ENCODE data around the gene UBE2D1. TPM values are rescaled to one million over a fixed set of nuclear protein-coding genes. Genes with fewer than 3 reads are reported as not detected.

The UBE2D1 gene
- total RNA-seq, 6 experiments from 2014 or later, result 3.1 to 11.9 (median 6.6) TPM

DNA sequence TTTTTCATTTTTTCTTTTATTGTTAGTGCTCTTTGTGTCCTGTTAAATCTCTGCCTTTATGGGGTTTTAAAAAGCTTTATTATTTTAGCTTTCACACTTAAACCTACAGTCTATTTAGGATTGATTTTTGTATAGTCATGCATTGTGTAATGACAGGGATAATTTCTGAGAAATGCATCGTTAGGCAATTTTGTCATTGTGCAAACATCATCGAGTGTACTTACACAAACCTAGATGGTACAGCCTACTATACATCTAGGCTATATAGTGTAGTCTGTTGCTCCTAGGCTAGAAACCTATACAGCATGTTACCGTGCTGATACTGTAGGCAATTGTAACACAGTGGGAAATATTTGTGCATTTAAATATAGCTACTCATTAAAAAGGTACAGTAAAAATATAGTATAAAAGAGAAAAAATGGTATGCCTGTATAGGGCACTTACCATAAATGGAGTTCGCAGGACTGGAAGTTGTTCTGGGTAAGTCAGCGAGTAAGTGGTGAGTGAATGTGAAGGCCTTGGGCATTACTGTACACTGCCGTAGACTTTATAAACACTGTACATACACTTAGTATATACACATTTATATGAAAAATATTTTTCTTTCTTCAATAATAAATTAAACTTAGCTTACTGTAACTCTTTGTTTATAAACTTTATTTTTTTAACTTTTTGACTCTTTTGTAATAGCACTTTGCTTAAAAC lies 16.0 kb downstream of the UBE2D1 start:
- Histone ChIP-seq H3K4me1 (peaks cover 0 to 16% (median 1%) of the 10 kb centered on the region in 4 donors), H3K36me3 (no peaks in the 10 kb centered on the region), H3K27ac (no peak overlapping the region), H3K9me3 (no peaks in the 10 kb centered on the region), H3K27me3 (no peaks in the 10 kb centered on the region), H3K4me3 (no peak overlapping the region)
- 62% methylated on average over 6 of the region's 6 CpGs for WGBS (ENCODE audit: insufficient coverage, low coverage, low lambda C conversion rate, missing lambda C conversion rate)
- ATAC-seq (peak in 3 of 4 donors; percentile 44 to 75 (median 56)), DNase-seq (no peak)
- TF ChIP-seq, protein P1, sequence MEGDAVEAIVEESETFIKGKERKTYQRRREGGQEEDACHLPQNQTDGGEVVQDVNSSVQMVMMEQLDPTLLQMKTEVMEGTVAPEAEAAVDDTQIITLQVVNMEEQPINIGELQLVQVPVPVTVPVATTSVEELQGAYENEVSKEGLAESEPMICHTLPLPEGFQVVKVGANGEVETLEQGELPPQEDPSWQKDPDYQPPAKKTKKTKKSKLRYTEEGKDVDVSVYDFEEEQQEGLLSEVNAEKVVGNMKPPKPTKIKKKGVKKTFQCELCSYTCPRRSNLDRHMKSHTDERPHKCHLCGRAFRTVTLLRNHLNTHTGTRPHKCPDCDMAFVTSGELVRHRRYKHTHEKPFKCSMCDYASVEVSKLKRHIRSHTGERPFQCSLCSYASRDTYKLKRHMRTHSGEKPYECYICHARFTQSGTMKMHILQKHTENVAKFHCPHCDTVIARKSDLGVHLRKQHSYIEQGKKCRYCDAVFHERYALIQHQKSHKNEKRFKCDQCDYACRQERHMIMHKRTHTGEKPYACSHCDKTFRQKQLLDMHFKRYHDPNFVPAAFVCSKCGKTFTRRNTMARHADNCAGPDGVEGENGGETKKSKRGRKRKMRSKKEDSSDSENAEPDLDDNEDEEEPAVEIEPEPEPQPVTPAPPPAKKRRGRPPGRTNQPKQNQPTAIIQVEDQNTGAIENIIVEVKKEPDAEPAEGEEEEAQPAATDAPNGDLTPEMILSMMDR (IDR thresholded peaks at IDR 0.05), result no peak
- TF ChIP-seq POLR2A (IDR thresholded peaks at IDR 0.05), result no peak
- intact Hi-C loops (cut with DNase I), result no loop called here

DNA sequence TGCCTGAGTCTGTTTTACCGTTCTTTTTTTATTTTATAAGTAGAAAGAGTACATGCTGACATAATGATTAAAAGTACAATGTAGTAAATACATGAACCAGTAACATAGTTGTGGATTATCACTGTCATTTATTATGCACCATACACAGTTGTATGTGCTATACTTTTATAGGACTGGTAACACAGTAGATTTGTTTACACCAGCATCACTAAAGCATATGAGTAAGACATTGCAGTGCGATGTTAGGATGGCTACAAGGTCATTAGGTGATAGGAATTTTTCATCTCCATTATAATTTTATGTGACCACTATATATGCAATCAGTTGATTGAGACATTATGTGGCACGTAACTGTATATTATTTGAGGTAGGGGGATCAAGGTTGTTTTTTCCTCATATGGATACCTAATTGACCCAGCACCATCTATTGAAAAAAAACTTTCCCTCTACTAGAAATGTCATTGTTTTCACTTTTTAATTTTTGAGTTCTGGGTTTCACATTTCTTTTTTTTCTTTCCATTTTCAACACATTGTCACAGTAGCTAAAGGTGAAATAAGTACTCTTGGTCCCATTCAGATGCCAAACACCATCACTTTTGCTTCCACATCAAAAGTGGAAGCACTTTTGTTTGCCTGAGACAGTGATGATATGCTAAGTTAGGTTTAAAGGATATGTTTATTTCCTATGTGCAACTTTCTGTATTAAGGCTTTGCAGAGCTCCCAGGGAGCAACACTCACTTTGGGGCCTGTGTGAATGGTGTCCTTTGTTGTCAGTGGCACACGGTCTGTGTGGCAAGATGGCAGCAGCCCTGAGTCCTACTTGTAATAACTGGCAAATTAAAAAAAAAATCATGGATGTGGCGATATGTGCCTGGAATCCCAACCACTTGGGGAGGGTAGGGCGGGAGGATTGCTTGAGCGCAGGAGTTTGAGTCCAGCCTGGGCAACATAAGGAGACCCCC lies 17.1 kb downstream of the UBE2D1 start:
- H3K4me1 ChIP-seq, result peaks cover 0 to 16% (median 1%) of the 10 kb centered on the region in 4 donors
- H3K27ac ChIP-seq, result no peak overlapping the region
- WGBS (ENCODE audit: insufficient coverage, low coverage, low lambda C conversion rate, missing lambda C conversion rate), result 92% methylated on average over 7 of the region's 7 CpGs

DNA sequence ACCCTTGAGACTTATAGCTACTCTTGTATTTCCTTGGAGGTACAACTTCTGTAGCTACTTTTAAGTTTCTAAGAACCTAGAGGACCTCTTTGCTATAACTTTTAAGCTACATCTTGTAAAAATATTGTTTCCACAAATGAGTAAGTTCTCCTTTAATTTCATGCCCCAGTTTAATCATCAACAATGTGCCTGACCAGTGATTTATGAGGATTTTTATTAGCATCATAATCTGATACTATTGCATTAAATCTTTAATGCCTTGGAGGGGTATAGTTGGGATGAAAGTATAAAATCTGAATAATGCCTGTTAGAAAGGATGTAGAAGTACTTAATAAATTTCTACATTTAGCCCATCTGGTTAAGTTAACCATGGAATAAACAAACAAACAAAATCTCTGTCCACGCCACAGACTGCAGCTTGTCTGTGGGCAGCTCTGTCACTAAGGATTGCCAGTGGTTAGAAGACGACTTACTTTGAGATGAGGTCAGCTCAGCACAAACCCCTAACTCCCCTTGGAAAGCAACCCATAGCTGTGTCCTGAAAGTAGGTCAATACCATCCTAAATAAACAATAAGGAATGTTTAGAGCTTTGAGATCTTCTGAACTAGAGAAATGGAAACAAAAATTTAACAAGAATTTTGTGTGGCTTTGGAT lies 18.3 kb downstream of the UBE2D1 start:
- Histone ChIP-seq H3K27me3 (no peaks in the 10 kb centered on the region), H3K36me3 (no peaks in the 10 kb centered on the region), H3K4me3 (no peak overlapping the region), H3K9me3 (no peaks in the 10 kb centered on the region), H3K4me1 (peaks cover 0 to 16% (median 1%) of the 10 kb centered on the region in 4 donors), H3K27ac (no peak overlapping the region)
- intact Hi-C loops (cut with DNase I), result no loop called here
- 27% methylated on average over 2 of the region's 2 CpGs for WGBS (ENCODE audit: insufficient coverage, low coverage, low lambda C conversion rate, missing lambda C conversion rate)
- no peak for DNase-seq
- ATAC-seq, result no peak
- TF ChIP-seq, protein P1 (IDR thresholded peaks at IDR 0.05), result no peak
- TF ChIP-seq POLR2A (IDR thresholded peaks at IDR 0.05), result no peak

More for the DNA sequence above, 17.1 kb downstream of the UBE2D1 start:
- no peak for ATAC-seq
- no peaks in the 10 kb centered on the region for H3K27me3 ChIP-seq
- H3K36me3 ChIP-seq, result no peaks in the 10 kb centered on the region
- intact Hi-C loops (cut with DNase I), result no loop called here
- TF ChIP-seq POLR2A (IDR thresholded peaks at IDR 0.05), result no peak
- TF ChIP-seq, protein P1 (IDR thresholded peaks at IDR 0.05), result no peak
- H3K9me3 ChIP-seq, result no peaks in the 10 kb centered on the region
- no peak overlapping the region for H3K4me3 ChIP-seq
- DNase-seq, result no peak

DNA sequence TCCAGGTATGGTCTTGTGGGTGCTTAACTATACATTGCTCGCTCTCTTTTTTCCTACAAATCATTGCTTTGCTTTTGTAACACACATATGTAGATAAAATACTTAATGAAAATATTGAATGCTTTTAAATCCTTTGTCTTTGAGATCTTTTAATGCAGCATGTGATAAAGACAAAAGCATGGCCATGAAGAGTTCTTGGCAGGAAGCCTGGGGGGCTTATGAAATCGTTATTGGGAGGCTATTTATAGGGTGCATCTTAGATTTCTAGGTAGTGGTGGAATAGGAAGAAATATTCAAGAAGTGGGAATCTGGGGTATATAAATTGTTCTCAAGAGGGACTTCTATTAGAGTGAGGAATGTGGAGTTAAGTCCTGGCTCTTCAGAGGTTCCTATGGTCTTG lies 21.9 kb downstream of the UBE2D1 start:
- TF ChIP-seq, protein P1 (IDR thresholded peaks at IDR 0.05), result no peak
- no peak for TF ChIP-seq POLR2A (IDR thresholded peaks at IDR 0.05)
- 58% methylated on average over 2 of the region's 2 CpGs for WGBS (ENCODE audit: insufficient coverage, low coverage, low lambda C conversion rate, missing lambda C conversion rate)
- intact Hi-C loops (cut with DNase I), result no loop called here

More for the DNA sequence above, 21.9 kb downstream of the UBE2D1 start:
- Histone ChIP-seq H3K27ac (no peak overlapping the region), H3K36me3 (no peaks in the 10 kb centered on the region), H3K4me1 (peaks cover 0 to 3% (median 0%) of the 10 kb centered on the region in 4 donors), H3K4me3 (no peak overlapping the region), H3K27me3 (no peaks in the 10 kb centered on the region), H3K9me3 (no peaks in the 10 kb centered on the region)
- ATAC-seq, result no peak
- DNase-seq, result no peak

Measured in right lobe of liver (tissue), 6 donors.